ENCODE results near the gene PPP2R5B. TPM values are rescaled to one million over a fixed set of nuclear protein-coding genes. Genes with fewer than 3 reads are reported as not detected.

PPP2R5B gene
- total RNA-seq, 1 donor from 2014 or later = 15.9 TPM

DNA sequence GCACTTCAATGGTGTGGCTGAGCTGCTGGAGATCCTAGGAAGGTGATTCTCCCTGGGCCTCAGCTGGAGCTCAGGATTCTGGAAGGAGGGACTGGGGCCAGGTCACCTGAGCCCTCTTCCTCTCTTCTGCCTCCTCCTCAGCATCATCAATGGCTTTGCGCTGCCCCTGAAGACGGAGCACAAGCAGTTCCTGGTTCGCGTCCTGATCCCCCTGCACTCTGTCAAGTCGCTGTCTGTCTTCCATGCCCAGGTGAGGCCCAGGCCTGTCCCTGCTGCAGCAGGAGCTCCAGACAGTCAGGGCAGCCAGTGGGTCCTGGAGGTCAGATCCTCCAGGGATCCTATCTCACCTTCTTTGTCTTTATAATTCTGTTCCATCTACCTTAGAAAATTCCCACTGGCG lies 5.9 kb downstream of the PPP2R5B start:
- H3K36me3 Mint-ChIP-seq (ENCODE audit: insufficient read depth) = peaks cover 9% of the 10 kb centered on the region
- DNase-seq (ENCODE audit: low spot score, unreplicated experiment) = no peak
- H3K4me3 Mint-ChIP-seq (ENCODE audit: low read depth) = no peak overlapping the region

DNA sequence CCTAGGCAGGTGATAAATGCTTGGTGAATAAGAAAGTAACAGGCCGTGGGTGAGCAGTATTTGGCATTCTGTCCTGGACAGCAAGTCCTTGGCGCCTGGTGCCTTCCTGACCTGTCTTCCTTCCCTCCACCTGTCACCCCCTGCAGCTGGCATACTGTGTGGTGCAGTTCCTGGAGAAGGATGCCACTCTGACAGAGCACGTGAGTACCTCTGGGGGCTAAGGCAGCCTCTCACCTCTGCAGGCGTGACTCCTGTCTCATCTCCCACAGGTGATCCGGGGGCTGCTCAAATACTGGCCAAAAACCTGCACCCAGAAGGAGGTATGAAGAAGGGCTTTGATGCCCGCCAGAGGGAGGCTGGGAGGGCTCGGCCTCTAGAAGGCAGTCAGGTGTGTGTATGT lies 6.8 kb downstream of the PPP2R5B start:
- H3K9me3 Mint-ChIP-seq (ENCODE audit: low read depth) = no peaks in the 10 kb centered on the region
- TF ChIP-seq, protein P1, sequence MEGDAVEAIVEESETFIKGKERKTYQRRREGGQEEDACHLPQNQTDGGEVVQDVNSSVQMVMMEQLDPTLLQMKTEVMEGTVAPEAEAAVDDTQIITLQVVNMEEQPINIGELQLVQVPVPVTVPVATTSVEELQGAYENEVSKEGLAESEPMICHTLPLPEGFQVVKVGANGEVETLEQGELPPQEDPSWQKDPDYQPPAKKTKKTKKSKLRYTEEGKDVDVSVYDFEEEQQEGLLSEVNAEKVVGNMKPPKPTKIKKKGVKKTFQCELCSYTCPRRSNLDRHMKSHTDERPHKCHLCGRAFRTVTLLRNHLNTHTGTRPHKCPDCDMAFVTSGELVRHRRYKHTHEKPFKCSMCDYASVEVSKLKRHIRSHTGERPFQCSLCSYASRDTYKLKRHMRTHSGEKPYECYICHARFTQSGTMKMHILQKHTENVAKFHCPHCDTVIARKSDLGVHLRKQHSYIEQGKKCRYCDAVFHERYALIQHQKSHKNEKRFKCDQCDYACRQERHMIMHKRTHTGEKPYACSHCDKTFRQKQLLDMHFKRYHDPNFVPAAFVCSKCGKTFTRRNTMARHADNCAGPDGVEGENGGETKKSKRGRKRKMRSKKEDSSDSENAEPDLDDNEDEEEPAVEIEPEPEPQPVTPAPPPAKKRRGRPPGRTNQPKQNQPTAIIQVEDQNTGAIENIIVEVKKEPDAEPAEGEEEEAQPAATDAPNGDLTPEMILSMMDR (IDR thresholded peaks at IDR 0.05; ENCODE audit: unreplicated experiment) = no peak
- H3K27ac Mint-ChIP-seq = no peak overlapping the region
- H3K27me3 Mint-ChIP-seq = no peaks in the 10 kb centered on the region
- peaks cover 9% of the 10 kb centered on the region for H3K36me3 Mint-ChIP-seq (ENCODE audit: insufficient read depth)
- peaks cover 15% of the 10 kb centered on the region for H3K4me1 Mint-ChIP-seq (ENCODE audit: low read depth)
- H3K4me3 Mint-ChIP-seq (ENCODE audit: low read depth) = no peak overlapping the region
- no peak for DNase-seq (ENCODE audit: low spot score, unreplicated experiment)

More for the DNA sequence above, 5.9 kb downstream of the PPP2R5B start:
- Mint-ChIP-seq H3K27me3 (no peaks in the 10 kb centered on the region), H3K27ac (no peak overlapping the region), H3K4me1 (ENCODE audit: low read depth) (peaks cover 9% of the 10 kb centered on the region), H3K9me3 (ENCODE audit: low read depth) (no peaks in the 10 kb centered on the region)
- TF ChIP-seq, protein P1 (IDR thresholded peaks at IDR 0.05; ENCODE audit: unreplicated experiment) = no peak

DNA sequence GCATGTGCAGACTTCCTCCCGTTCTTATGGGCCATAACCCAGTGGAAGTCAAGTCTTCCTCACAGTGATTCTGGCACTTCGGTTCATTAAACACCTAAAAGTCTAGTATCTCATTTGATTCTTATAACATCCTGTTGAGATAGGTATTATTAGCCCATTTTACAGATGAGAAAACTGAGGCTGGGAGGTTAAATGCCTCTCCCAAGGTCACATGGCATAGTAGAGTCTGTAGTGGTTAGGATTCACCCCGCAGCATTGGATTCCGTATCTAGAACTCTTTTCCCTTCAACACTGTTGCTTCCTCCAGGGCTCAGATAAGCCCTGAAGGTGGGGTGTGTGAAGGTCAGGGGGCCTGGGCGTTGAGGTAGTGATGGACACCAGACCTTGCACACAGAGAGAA lies 7.8 kb downstream of the PPP2R5B start:
- no peak for DNase-seq (ENCODE audit: low spot score, unreplicated experiment)
- peaks cover 5% of the 10 kb centered on the region for H3K27me3 Mint-ChIP-seq
- peaks cover 9% of the 10 kb centered on the region for H3K36me3 Mint-ChIP-seq (ENCODE audit: insufficient read depth)
- no peaks in the 10 kb centered on the region for H3K9me3 Mint-ChIP-seq (ENCODE audit: low read depth)
- TF ChIP-seq, protein P1 (IDR thresholded peaks at IDR 0.05; ENCODE audit: unreplicated experiment) = no peak
- H3K27ac Mint-ChIP-seq = no peak overlapping the region
- H3K4me1 Mint-ChIP-seq (ENCODE audit: low read depth) = peaks cover 15% of the 10 kb centered on the region
- H3K4me3 Mint-ChIP-seq (ENCODE audit: low read depth) = no peak overlapping the region

DNA sequence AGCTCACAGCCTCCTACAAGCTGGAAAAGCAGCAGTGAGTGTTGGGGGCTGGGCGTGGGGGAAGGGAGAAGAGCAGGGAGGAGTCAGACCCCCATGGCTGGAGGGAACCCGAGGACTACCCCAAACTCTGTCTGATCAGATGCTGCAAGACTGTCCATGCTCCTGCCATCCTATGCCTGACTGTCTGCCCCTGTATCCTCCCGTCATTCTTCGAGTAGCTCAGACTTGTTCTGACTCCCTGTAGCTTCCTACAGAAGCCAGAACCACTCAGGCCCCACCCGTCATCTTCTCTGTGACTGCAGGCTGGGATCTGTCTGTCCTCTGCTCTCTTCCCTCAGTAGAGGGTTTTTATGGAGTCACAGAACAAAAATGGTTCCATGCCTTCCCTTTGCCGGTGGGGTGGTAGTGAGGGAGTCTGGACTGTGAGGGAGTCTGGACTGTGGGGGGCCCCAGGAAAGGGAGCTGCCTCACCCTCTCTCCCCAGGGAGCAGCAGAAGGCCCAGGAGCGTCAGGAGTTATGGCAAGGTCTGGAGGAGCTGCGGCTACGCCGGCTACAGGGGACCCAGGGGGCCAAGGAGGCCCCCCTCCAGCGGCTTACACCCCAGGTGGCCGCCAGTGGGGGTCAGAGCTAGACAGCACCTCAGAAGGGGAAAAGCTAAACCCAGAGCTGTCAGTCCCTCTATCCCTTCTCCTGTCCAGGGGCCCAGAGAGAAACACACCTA lies 8.9 kb downstream of the PPP2R5B start:
- Mint-ChIP-seq H3K36me3 (ENCODE audit: insufficient read depth) (peaks cover 7% of the 10 kb centered on the region), H3K27ac (no peak overlapping the region), H3K4me1 (ENCODE audit: low read depth) (peaks cover 15% of the 10 kb centered on the region), H3K27me3 (peaks cover 14% of the 10 kb centered on the region), H3K4me3 (ENCODE audit: low read depth) (no peak overlapping the region), H3K9me3 (ENCODE audit: low read depth) (no peaks in the 10 kb centered on the region)
- DNase-seq (ENCODE audit: low spot score, unreplicated experiment) = no peak
- TF ChIP-seq, protein P1 (IDR thresholded peaks at IDR 0.05; ENCODE audit: unreplicated experiment) = no peak

DNA sequence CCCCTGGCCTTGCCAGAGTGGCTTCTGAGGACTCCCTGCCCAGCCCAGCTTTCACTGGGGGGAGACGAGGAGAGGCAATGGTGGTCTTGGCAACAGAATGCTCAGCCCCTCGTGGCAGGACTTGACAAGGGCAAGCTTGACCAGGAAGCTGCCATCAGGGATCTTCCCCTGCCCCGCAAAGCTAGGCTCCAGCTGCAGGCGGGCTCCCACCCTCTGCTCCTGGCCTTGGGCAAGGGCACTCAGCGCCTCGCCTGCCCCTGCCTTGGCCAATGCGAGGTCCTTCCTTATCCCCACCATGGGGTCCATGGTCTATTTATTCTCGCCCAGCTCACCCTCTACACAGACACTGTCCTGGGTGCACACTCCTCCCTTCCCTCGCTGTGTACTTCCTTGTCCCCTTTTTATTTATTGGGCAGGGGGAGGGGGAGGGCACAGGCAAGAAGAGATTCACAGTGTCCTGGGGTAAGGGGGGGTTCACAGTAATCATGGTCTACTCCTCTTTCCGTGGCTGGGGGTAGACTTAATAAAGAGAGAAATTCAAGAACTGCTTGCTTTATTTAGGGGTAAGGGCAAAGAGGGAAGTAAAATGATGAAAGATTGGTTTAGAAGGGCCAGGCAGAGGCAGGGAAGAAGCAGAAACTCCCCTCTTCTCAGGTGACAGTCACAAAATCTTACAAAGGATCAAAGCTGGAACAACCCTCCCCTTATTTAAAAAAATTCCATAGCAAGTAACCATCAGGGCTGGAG lies 9.6 kb downstream of the PPP2R5B start:
- DNase-seq (ENCODE audit: low spot score, unreplicated experiment) = no peak
- H3K27ac Mint-ChIP-seq = no peak overlapping the region
- no peaks in the 10 kb centered on the region for H3K9me3 Mint-ChIP-seq (ENCODE audit: low read depth)
- TF ChIP-seq, protein P1 (IDR thresholded peaks at IDR 0.05; ENCODE audit: unreplicated experiment) = no peak
- no peak overlapping the region for H3K4me3 Mint-ChIP-seq (ENCODE audit: low read depth)
- H3K4me1 Mint-ChIP-seq (ENCODE audit: low read depth) = peaks cover 15% of the 10 kb centered on the region
- peaks cover 17% of the 10 kb centered on the region for H3K27me3 Mint-ChIP-seq
- peaks cover 7% of the 10 kb centered on the region for H3K36me3 Mint-ChIP-seq (ENCODE audit: insufficient read depth)

All from progenitor cell of endocrine pancreas (in vitro differentiated cells).